HL-60 (cell line): Measurements from ENCODE around the gene GABARAP.
"Not testable (repeated sequence)": the region's sequence is repeated elsewhere in the genome, so short reads cannot be mapped to it uniquely, and the experiment has no call there.

Source experiments
- DNase-seq, 2 experiments: peaks; one replicate each; pipeline ENCODE4 v3.0.0-alpha.2; 2010 to 2020; ENCODE audit warnings: low read depth in 1 of 2, low spot score in 1 of 2
- H3K27ac ChIP-seq: fragments of 250-450 bp; sonication (Bioruptor Pico); replicated peaks from 2 replicates; pipeline ENCODE4 v1.5.1; 2020; ENCODE audit warnings: mild to moderate bottlenecking, moderate library complexity
- H3K27me3 ChIP-seq: fragments of 250-450 bp; sonication (Bioruptor Pico); 2 replicates; pipeline ENCODE4 v1.5.1; 2021; ENCODE audit warnings: mild to moderate bottlenecking, moderate library complexity; ENCODE audit not compliant: insufficient read depth, poor library complexity, severe bottlenecking
- H3K4me3 ChIP-seq: replicated peaks from 2 replicates; pipeline ENCODE4 v1.5.1; 2011; ENCODE audit warnings: mild to moderate bottlenecking, control low read depth, low read length; ENCODE audit not compliant: insufficient read depth
- GABPA ChIP-seq: IDR thresholded peaks from 2 replicates; pipeline ENCODE4 v1.6.1; 2012; ENCODE audit warnings: low read depth
- POLR2AphosphoS5 ChIP-seq: IDR thresholded peaks from 2 replicates; pipeline ENCODE4 v1.6.1; 2012; ENCODE audit warnings: low read depth
- SPI1 ChIP-seq: IDR thresholded peaks from 2 replicates; pipeline ENCODE4 v1.6.1; 2012; ENCODE audit warnings: low read depth, mild to moderate bottlenecking, borderline replicate concordance
- TF ChIP-seq, protein P1 (sequence below): IDR thresholded peaks from one replicate; pipeline ENCODE4 v1.5.1; 2011; ENCODE audit warnings: low read length, control low read depth, inconsistent platforms; ENCODE audit not compliant: insufficient read depth
- TF ChIP-seq, protein P2 (sequence below): IDR thresholded peaks from 2 replicates; pipeline ENCODE4 v1.6.1; 2012; ENCODE audit warnings: low read depth; ENCODE audit not compliant: insufficient replicate concordance

GABARAP gene

DNA sequence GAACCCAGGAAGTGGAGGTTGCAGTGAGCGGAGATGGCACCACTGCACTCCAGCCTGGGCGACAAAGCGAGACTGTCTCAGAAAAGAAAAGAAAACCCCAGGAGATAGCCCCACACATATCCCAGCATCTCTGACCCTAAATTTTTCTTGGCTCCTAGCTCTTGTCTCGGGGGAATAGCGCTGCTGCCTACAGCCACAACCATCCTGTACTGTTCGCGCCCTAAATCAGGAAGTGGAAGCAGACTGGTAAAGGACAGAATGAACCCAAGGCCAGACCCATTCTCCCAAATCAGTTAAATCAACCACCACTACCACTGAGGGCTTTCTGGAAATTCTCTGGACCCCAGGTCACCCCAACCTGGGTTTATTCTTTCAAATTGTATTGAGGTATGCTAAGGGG is 7.6 kb upstream of the GABARAP start:
- peak overlapping the region; percentile 65 for H3K4me3 ChIP-seq
- H3K27ac ChIP-seq, result peak overlapping the region; percentile 99
- H3K27me3 ChIP-seq, result no peaks in the 10 kb centered on the region
- peak; percentile 79 for TF ChIP-seq SPI1
- TF ChIP-seq, protein P1, sequence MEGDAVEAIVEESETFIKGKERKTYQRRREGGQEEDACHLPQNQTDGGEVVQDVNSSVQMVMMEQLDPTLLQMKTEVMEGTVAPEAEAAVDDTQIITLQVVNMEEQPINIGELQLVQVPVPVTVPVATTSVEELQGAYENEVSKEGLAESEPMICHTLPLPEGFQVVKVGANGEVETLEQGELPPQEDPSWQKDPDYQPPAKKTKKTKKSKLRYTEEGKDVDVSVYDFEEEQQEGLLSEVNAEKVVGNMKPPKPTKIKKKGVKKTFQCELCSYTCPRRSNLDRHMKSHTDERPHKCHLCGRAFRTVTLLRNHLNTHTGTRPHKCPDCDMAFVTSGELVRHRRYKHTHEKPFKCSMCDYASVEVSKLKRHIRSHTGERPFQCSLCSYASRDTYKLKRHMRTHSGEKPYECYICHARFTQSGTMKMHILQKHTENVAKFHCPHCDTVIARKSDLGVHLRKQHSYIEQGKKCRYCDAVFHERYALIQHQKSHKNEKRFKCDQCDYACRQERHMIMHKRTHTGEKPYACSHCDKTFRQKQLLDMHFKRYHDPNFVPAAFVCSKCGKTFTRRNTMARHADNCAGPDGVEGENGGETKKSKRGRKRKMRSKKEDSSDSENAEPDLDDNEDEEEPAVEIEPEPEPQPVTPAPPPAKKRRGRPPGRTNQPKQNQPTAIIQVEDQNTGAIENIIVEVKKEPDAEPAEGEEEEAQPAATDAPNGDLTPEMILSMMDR, result no peak
- peak in 1 of 2 experiments; percentile 28 for DNase-seq

DNA sequence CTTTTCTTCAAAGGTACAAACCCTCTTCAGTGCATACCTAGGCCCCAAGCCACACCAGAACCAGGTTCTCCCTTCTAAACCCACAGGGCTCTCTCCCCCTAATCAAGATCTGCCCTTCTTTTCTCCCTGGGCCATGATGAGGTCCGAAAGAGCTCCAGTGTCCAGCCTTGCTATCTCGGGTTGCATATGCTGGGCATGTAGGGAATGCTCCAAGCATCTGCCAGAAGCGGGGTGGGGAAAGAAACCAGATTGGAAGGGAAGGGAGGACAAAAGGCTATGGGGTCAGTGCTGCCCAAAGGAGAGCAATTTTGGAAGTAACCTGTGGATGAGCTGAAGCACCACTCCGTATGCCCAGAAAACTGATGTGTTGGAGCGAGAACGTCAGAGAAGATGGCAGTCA is 7.0 kb upstream of the GABARAP start:
- Histone ChIP-seq H3K4me3 (peak overlapping the region; percentile 65; the same call in 1 of the 2 replicates), H3K27me3 (no peaks in the 10 kb centered on the region), H3K27ac (0 out of 2 replicates have a peak overlapping the region, but pooled peaks have one; percentile 99)
- DNase-seq, result no peak
- TF ChIP-seq, protein P1, result no peak
- TF ChIP-seq SPI1 (no peak), POLR2AphosphoS5 (no peak), GABPA (no peak)
- TF ChIP-seq, protein P2, sequence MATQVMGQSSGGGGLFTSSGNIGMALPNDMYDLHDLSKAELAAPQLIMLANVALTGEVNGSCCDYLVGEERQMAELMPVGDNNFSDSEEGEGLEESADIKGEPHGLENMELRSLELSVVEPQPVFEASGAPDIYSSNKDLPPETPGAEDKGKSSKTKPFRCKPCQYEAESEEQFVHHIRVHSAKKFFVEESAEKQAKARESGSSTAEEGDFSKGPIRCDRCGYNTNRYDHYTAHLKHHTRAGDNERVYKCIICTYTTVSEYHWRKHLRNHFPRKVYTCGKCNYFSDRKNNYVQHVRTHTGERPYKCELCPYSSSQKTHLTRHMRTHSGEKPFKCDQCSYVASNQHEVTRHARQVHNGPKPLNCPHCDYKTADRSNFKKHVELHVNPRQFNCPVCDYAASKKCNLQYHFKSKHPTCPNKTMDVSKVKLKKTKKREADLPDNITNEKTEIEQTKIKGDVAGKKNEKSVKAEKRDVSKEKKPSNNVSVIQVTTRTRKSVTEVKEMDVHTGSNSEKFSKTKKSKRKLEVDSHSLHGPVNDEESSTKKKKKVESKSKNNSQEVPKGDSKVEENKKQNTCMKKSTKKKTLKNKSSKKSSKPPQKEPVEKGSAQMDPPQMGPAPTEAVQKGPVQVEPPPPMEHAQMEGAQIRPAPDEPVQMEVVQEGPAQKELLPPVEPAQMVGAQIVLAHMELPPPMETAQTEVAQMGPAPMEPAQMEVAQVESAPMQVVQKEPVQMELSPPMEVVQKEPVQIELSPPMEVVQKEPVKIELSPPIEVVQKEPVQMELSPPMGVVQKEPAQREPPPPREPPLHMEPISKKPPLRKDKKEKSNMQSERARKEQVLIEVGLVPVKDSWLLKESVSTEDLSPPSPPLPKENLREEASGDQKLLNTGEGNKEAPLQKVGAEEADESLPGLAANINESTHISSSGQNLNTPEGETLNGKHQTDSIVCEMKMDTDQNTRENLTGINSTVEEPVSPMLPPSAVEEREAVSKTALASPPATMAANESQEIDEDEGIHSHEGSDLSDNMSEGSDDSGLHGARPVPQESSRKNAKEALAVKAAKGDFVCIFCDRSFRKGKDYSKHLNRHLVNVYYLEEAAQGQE, result no peak

DNA sequence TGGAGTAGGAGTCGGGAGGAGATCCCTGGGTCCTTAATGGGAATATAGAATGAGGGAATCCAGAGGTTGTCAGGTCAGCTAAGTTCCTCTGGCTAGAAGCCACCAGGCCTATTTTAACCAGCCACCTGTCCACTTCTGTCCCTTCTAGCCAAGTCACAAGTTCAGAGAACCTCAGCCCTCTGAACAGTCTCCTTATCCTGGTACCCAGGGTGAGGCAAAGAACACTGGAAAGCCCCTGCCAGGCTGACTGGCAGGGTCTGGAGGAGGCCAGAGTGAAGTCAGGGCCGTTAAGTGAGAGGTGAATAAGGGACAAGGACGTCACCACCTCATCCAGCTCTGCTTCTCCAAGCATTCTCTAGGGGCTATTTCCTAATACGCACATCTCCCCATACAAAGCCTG is 6.5 kb upstream of the GABARAP start:
- Histone ChIP-seq H3K27me3 (no peaks in the 10 kb centered on the region), H3K4me3 (no peak overlapping the region), H3K27ac (no peak overlapping the region)
- no peak for DNase-seq
- TF ChIP-seq POLR2AphosphoS5, result no peak
- TF ChIP-seq, protein P1, result no peak
- TF ChIP-seq SPI1, result no peak
- no peak for TF ChIP-seq GABPA
- TF ChIP-seq, protein P2, result no peak

DNA sequence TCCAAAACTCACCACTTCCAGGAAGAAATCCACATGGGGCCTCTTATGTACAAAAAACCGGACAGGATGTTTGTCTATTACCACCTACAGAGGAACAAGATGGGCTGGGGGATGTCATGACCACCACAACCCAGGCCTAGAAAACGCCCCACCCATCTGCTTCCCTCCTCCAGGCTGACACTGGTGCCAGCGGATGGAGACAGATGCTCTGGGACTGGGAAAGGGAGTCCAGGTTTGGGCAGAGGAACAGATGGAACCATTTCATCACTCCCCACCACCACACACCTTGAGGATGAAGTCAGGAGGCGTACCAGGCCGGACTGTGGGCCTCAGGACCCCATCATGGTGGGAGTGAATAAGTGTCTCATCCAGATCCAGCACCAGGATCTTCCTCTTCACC is 4.5 kb upstream of the GABARAP start:
- no peak overlapping the region for H3K27ac ChIP-seq
- H3K27me3 ChIP-seq, result no peaks in the 10 kb centered on the region
- H3K4me3 ChIP-seq, result no peak overlapping the region
- no peak for DNase-seq
- TF ChIP-seq POLR2AphosphoS5 (no peak), SPI1 (no peak), GABPA (no peak)
- TF ChIP-seq, protein P1, result no peak
- TF ChIP-seq, protein P2, result no peak

DNA sequence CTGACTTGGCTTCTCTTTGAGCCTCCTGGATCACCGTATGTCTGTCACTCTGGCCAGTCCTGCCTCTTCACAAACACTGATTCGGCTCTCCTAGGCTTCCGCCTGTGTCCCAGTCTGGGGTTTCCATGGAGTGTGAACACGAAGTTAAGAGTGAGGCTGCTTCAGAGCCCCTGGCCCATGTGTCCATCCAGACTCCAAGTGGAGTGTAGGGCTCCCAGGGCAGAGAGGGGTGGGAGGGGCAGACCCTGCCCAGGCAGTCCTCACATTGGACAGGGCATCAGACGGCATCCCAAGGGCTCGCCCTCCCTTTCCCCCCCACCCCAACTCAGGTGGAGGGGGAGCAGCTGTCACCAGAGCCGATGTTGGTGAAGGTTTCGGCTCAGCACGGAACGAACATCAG is 1.6 kb upstream of the GABARAP start:
- H3K27ac ChIP-seq, H3K4me3 ChIP-seq, DNase-seq, H3K27me3 ChIP-seq: not testable (repeated sequence)
